Large intestine (tissue), 3 donors: ENCODE measurements around the gene PIK3C3. TPM values are rescaled to one million over a fixed set of nuclear protein-coding genes. Genes with fewer than 3 reads are reported as not detected.

Source experiments
- DNase-seq, 2 donors: peaks; one replicate each; pipeline versions ENCODE4 v3.0.0 to v3.0.0-alpha.2; 2013
- H3K27ac ChIP-seq: one replicate; pipeline ENCODE4 v1.5.1; 2013; ENCODE audit warnings: low read length
- H3K27me3 ChIP-seq: 2 replicates; pipeline ENCODE4 v1.6.1; 2013; ENCODE audit warnings: low read length; ENCODE audit not compliant: control insufficient read depth, insufficient read depth
- H3K36me3 ChIP-seq: 2 replicates; pipeline ENCODE4 v1.6.1; 2013; ENCODE audit warnings: low read length; ENCODE audit not compliant: control insufficient read depth, insufficient read depth
- H3K4me1 ChIP-seq: one replicate; pipeline ENCODE4 v1.6.1; 2013; ENCODE audit warnings: low read length; ENCODE audit not compliant: control insufficient read depth, insufficient read depth
- H3K4me3 ChIP-seq: one replicate; pipeline ENCODE4 v1.5.1; 2013; ENCODE audit warnings: low read length
- H3K9me3 ChIP-seq: one replicate; pipeline ENCODE4 v1.6.1; 2013; ENCODE audit warnings: mild to moderate bottlenecking, low read depth, low read length, moderate library complexity; ENCODE audit not compliant: control insufficient read depth
- WGBS: methylation state at CpG from one replicate; pipeline ENCODE4 v1.1.5; 2013; ENCODE audit warnings: low lambda C conversion rate; ENCODE audit not compliant: insufficient coverage; 5-methylcytosine and 5-hydroxymethylcytosine counted together
- polyA plus RNA-seq: library from polyadenylated mRNA; unstranded; fragments of 120-200 nt; gene quantifications from one replicate; pipeline ENCODE4 v1.2.1, GENCODE V29; 2013

PIK3C3 gene
- polyA plus RNA-seq, 1 donor: 38.2 TPM

- Histone ChIP-seq H3K4me3 (no peak overlapping the region), H3K4me1 (peaks cover 2% of the 10 kb centered on the region), H3K27me3 (no peaks in the 10 kb centered on the region), H3K9me3 (no peaks in the 10 kb centered on the region), H3K27ac (no peak overlapping the region), H3K36me3 (peaks cover 21% of the 10 kb centered on the region)
- 91% methylated on average over 1 of the region's 1 CpG for WGBS
- DNase-seq: no peak
Measured at GRCh38 chr18:41959045-41959444, 4.0 kb downstream of the PIK3C3 start.

GRCh38 chr18:41965634-41966255 is 10.7 kb downstream of the PIK3C3 start:
- Histone ChIP-seq H3K4me1 (no peaks in the 10 kb centered on the region), H3K36me3 (peaks cover 38% of the 10 kb centered on the region), H3K27ac (no peak overlapping the region), H3K27me3 (no peaks in the 10 kb centered on the region), H3K9me3 (no peaks in the 10 kb centered on the region), H3K4me3 (no peak overlapping the region)
- WGBS: 100% methylated on average over 5 of the region's 7 CpGs
- DNase-seq: no peak

GRCh38 chr18:41966943-41967342 is 11.9 kb downstream of the PIK3C3 start:
- DNase-seq: no peak
- WGBS: no CpG with 5 or more reads among the region's 4 CpGs
- Histone ChIP-seq H3K9me3 (no peaks in the 10 kb centered on the region), H3K4me3 (no peak overlapping the region), H3K27ac (no peak overlapping the region), H3K36me3 (peaks cover 37% of the 10 kb centered on the region), H3K4me1 (no peaks in the 10 kb centered on the region), H3K27me3 (no peaks in the 10 kb centered on the region)

GRCh38 chr18:41967680-41968079 is 12.6 kb downstream of the PIK3C3 start:
- no CpG with 5 or more reads among the region's 2 CpGs for WGBS
- DNase-seq: no peak
- Histone ChIP-seq H3K36me3 (peaks cover 34% of the 10 kb centered on the region), H3K4me1 (no peaks in the 10 kb centered on the region), H3K27ac (no peak overlapping the region), H3K9me3 (no peaks in the 10 kb centered on the region), H3K4me3 (no peak overlapping the region), H3K27me3 (no peaks in the 10 kb centered on the region)

GRCh38 chr18:41969881-41970280 is 14.8 kb downstream of the PIK3C3 start:
- DNase-seq: no peak
- H3K4me3 ChIP-seq: no peak overlapping the region
- no peaks in the 10 kb centered on the region for H3K4me1 ChIP-seq
- no peaks in the 10 kb centered on the region for H3K27me3 ChIP-seq
- H3K36me3 ChIP-seq: peaks cover 31% of the 10 kb centered on the region
- H3K9me3 ChIP-seq: no peaks in the 10 kb centered on the region
- no CpG with 5 or more reads among the region's 1 CpG for WGBS
- H3K27ac ChIP-seq: no peak overlapping the region

GRCh38 chr18:41972067-41972925 is 17.3 kb downstream of the PIK3C3 start:
- Histone ChIP-seq H3K36me3 (peaks cover 21% of the 10 kb centered on the region), H3K27ac (no peak overlapping the region), H3K4me3 (no peak overlapping the region), H3K27me3 (no peaks in the 10 kb centered on the region), H3K4me1 (no peaks in the 10 kb centered on the region), H3K9me3 (no peaks in the 10 kb centered on the region)
- DNase-seq: no peak
- WGBS: 100% methylated on average over 1 of the region's 3 CpGs

- 100% methylated on average over 1 of the region's 2 CpGs for WGBS
- no peaks in the 10 kb centered on the region for H3K9me3 ChIP-seq
- peaks cover 23% of the 10 kb centered on the region for H3K36me3 ChIP-seq
- no peaks in the 10 kb centered on the region for H3K4me1 ChIP-seq
- DNase-seq: no peak
- H3K27ac ChIP-seq: no peak overlapping the region
- H3K4me3 ChIP-seq: no peak overlapping the region
- no peaks in the 10 kb centered on the region for H3K27me3 ChIP-seq
Measured at GRCh38 chr18:41973983-41974382, 18.9 kb downstream of the PIK3C3 start.

- no peaks in the 10 kb centered on the region for H3K4me1 ChIP-seq
- WGBS: no CpG with 5 or more reads among the region's 1 CpG
- no peak for DNase-seq
Measured at GRCh38 chr18:41974796-41975201, 19.8 kb downstream of the PIK3C3 start.

GRCh38 chr18:41975284-41975683 is 20.2 kb downstream of the PIK3C3 start:
- 100% methylated on average over 1 of the region's 5 CpGs for WGBS
- no peak for DNase-seq
- Histone ChIP-seq H3K9me3 (no peaks in the 10 kb centered on the region), H3K27ac (no peak overlapping the region), H3K27me3 (no peaks in the 10 kb centered on the region), H3K4me1 (no peaks in the 10 kb centered on the region), H3K4me3 (no peak overlapping the region), H3K36me3 (peaks cover 22% of the 10 kb centered on the region)

More at GRCh38 chr18:41974796-41975201, 19.8 kb downstream of the PIK3C3 start:
- H3K9me3 ChIP-seq: no peaks in the 10 kb centered on the region
- no peak overlapping the region for H3K4me3 ChIP-seq
- no peaks in the 10 kb centered on the region for H3K27me3 ChIP-seq
- H3K27ac ChIP-seq: no peak overlapping the region
- H3K36me3 ChIP-seq: peaks cover 24% of the 10 kb centered on the region

- Histone ChIP-seq H3K4me1 (no peaks in the 10 kb centered on the region), H3K27me3 (no peaks in the 10 kb centered on the region), H3K4me3 (no peak overlapping the region), H3K27ac (no peak overlapping the region), H3K9me3 (no peaks in the 10 kb centered on the region), H3K36me3 (peaks cover 18% of the 10 kb centered on the region)
- DNase-seq: no peak
- no CpG with 5 or more reads among the region's 6 CpGs for WGBS
Measured at GRCh38 chr18:41977233-41977632, 22.2 kb downstream of the PIK3C3 start.
